Calu3 (cell line): Measurements from ENCODE around the gene PLXNA4. TPM values are rescaled to one million over a fixed set of nuclear protein-coding genes. Genes with fewer than 3 reads are reported as not detected.

ENCODE experiments used
- BruUV-seq: library from RNA; stranded (reverse); fragments of 400-500 nt; replicated peaks from 2 replicates; lab custom pipeline; 2021; lab: Mats Ljungman, UMichigan
- CTCF ChIA-PET: fragments of 300-600 bp; sonication (Branson Sonifier 250); formaldehyde crosslinking; loops from one replicate; lab custom pipeline; 2022; ENCODE audit warnings: antibody characterized with exemption; lab: Charles Lee
- DNase-seq: peaks from one replicate; pipeline ENCODE4 v3.0.0; 2022
- H3K27ac Mint-ChIP-seq: one replicate; pipeline ENCODE4 v1.8.0; 2022; ENCODE audit warnings: mixed read lengths; ENCODE audit not compliant: unreplicated experiment
- H3K27me3 Mint-ChIP-seq: one replicate; pipeline ENCODE4 v1.8.0; 2022; ENCODE audit warnings: mixed read lengths; ENCODE audit not compliant: unreplicated experiment
- H3K36me3 Mint-ChIP-seq: one replicate; pipeline ENCODE4 v1.8.0; 2022; ENCODE audit warnings: mild to moderate bottlenecking, moderate library complexity, mixed read lengths; ENCODE audit not compliant: insufficient read depth, unreplicated experiment
- H3K4me1 Mint-ChIP-seq: one replicate; pipeline ENCODE4 v1.8.0; 2022; ENCODE audit warnings: mild to moderate bottlenecking, low read depth, mixed read lengths; ENCODE audit not compliant: unreplicated experiment
- H3K4me3 Mint-ChIP-seq: one replicate; pipeline ENCODE4 v1.8.0; 2022; ENCODE audit warnings: mild to moderate bottlenecking, low read depth, moderate library complexity, mixed read lengths; ENCODE audit not compliant: unreplicated experiment
- H3K9me3 Mint-ChIP-seq: one replicate; pipeline ENCODE4 v1.8.0; 2022; ENCODE audit warnings: low read depth, mixed read lengths; ENCODE audit not compliant: unreplicated experiment
- CTCF ChIP-seq: fragments of 200-600 bp; IDR thresholded peaks from one replicate; pipeline ENCODE4 v1.8.0; 2022; ENCODE audit warnings: antibody characterized with exemption; ENCODE audit not compliant: unreplicated experiment
- intact Hi-C: fragments of 100-400 bp; cut with micrococcal nuclease; formaldehyde crosslinking; loops from one replicate; pipeline ENCODE4 v1.10.0; 2022; ENCODE audit not compliant: unreplicated experiment
- total RNA-seq: library from RNA; stranded (reverse); gene quantifications from 2 replicates; pipeline ENCODE4 v1.2.3, GENCODE V29; 2022

Gene PLXNA4
- total RNA-seq, 1 experiment from 2014 or later, result not detected

- no peak for TF ChIP-seq CTCF
- Mint-ChIP-seq H3K27ac (no peak overlapping the region), H3K27me3 (peaks cover 58% of the 10 kb centered on the region), H3K4me3 (no peak overlapping the region), H3K36me3 (no peaks in the 10 kb centered on the region), H3K9me3 (no peaks in the 10 kb centered on the region), H3K4me1 (no peaks in the 10 kb centered on the region)
- intact Hi-C loops, result no loop called here
- CTCF ChIA-PET, result no interaction called here
- BruUV-seq, result no TSS peak
- DNase-seq, result no peak
Observed at GRCh38 chr7:132090444-132090843, 485.8 kb downstream of the PLXNA4 start.

GRCh38 chr7:132089356-132089755 lies 486.9 kb downstream of the PLXNA4 start:
- H3K36me3 Mint-ChIP-seq, result no peaks in the 10 kb centered on the region
- no peak for DNase-seq
- H3K9me3 Mint-ChIP-seq, result no peaks in the 10 kb centered on the region
- H3K27ac Mint-ChIP-seq, result no peak overlapping the region
- intact Hi-C loops, result no loop called here
- peaks cover 49% of the 10 kb centered on the region for H3K27me3 Mint-ChIP-seq
- CTCF ChIA-PET, result no interaction called here
- H3K4me1 Mint-ChIP-seq, result no peaks in the 10 kb centered on the region
- H3K4me3 Mint-ChIP-seq, result no peak overlapping the region
- BruUV-seq, result no TSS peak
- no peak for TF ChIP-seq CTCF

- H3K27ac Mint-ChIP-seq, result no peak overlapping the region
- H3K27me3 Mint-ChIP-seq, result peaks cover 49% of the 10 kb centered on the region
- no peaks in the 10 kb centered on the region for H3K4me1 Mint-ChIP-seq
- no peak for TF ChIP-seq CTCF
- no peaks in the 10 kb centered on the region for H3K9me3 Mint-ChIP-seq
- CTCF ChIA-PET, result no interaction called here
- H3K4me3 Mint-ChIP-seq, result no peak overlapping the region
- no TSS peak for BruUV-seq
- no peaks in the 10 kb centered on the region for H3K36me3 Mint-ChIP-seq
- no peak for DNase-seq
- intact Hi-C loops, result no loop called here
Observed at GRCh38 chr7:132087421-132087820, 488.8 kb downstream of the PLXNA4 start.

GRCh38 chr7:132084776-132085388 lies 491.4 kb downstream of the PLXNA4 start:
- Mint-ChIP-seq H3K36me3 (no peaks in the 10 kb centered on the region), H3K9me3 (no peaks in the 10 kb centered on the region), H3K27me3 (peaks cover 59% of the 10 kb centered on the region), H3K4me3 (no peak overlapping the region), H3K27ac (no peak overlapping the region), H3K4me1 (no peaks in the 10 kb centered on the region)
- intact Hi-C loops, result no loop called here
- CTCF ChIA-PET, result no interaction called here
- TF ChIP-seq CTCF, result no peak
- DNase-seq, result no peak
- BruUV-seq, result no TSS peak
